Stomach (tissue), 4 donors: ENCODE measurements around the gene PPP3CA.

ENCODE experiments used
- EP300 ChIP-seq: sonication (generic); formaldehyde crosslinking; IDR thresholded peaks from one replicate; pipeline ENCODE4 v1.6.1; 2017; ENCODE audit warnings: antibody characterized with exemption
- POLR2A ChIP-seq, 4 donors: fragments of 450-650 bp; IDR thresholded peaks; one replicate each; pipeline ENCODE4 v1.6.1; 2016; ENCODE audit warnings: antibody characterized with exemption in 4 of 4, control low read depth in 2 of 4, mild to moderate bottlenecking in 1 of 4, moderate library complexity in 1 of 4
- POLR2AphosphoS5 ChIP-seq, 3 donors: sonication (generic); formaldehyde crosslinking; IDR thresholded peaks; one replicate each; pipeline ENCODE4 v1.6.1; 2016; ENCODE audit warnings: antibody characterized with exemption in 3 of 3
- TF ChIP-seq, protein P1 (sequence below), 7 experiments: fragments of 450-650 bp in 4 of 7; fragments of 200-600 bp in 3 of 7; sonication (generic) in 3 of 7; IDR thresholded peaks; one replicate each; pipeline ENCODE4 v1.5.1; 2016 to 2019; ENCODE audit warnings: antibody characterized with exemption in 7 of 7, control low read depth in 2 of 7, mild to moderate bottlenecking in 1 of 7

DNA sequence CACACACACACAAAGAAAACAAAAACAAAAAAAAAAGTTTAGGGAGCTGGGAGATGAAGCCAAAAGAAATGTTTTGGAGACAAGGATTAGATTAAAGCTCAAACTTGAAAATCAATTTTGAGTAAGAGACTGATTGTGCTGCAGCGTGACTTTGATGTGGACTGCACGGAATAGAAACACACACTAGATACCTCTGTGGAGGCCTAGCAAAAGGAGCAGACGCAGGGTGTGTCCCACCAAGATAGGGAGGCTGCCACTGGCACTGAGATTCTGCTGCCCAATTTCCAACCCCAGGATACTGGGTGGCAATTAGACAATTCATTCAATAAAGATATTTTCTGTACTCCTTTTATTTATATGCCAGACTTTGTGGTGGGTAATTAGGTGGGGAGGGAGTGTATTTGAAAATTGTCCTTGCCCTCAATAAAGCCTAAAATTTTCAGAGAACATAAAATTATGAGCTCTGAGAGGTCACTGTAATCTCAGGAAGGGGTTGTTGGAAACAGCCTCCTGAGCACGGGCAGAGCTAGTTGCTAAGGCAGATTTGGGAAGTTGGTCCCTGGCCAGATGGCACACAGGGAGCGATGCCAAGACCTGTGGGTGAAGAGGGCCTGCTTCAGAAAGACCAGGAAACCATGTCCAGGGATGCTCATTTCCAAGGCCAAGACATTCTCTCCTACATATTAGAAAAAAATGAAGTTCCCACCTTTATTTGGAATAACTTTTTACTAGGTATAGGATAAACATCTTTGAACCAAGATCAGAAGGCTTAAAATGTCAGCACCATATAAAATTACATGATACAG is 1.9 kb upstream of the PPP3CA start:
- TF ChIP-seq, protein P1, sequence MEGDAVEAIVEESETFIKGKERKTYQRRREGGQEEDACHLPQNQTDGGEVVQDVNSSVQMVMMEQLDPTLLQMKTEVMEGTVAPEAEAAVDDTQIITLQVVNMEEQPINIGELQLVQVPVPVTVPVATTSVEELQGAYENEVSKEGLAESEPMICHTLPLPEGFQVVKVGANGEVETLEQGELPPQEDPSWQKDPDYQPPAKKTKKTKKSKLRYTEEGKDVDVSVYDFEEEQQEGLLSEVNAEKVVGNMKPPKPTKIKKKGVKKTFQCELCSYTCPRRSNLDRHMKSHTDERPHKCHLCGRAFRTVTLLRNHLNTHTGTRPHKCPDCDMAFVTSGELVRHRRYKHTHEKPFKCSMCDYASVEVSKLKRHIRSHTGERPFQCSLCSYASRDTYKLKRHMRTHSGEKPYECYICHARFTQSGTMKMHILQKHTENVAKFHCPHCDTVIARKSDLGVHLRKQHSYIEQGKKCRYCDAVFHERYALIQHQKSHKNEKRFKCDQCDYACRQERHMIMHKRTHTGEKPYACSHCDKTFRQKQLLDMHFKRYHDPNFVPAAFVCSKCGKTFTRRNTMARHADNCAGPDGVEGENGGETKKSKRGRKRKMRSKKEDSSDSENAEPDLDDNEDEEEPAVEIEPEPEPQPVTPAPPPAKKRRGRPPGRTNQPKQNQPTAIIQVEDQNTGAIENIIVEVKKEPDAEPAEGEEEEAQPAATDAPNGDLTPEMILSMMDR (IDR thresholded peaks at IDR 0.05) = no peak
- TF ChIP-seq EP300 (no peak), POLR2A (IDR thresholded peaks at IDR 0.05) (no peak), POLR2AphosphoS5 (IDR thresholded peaks at IDR 0.05) (no peak)
